Stimulated activated CD4-positive, alpha-beta T cell treated with anti-CD3 and anti-CD28 coated beads, TNF-alpha, amount 100 ng/mL, for 4 hours (primary cell): ENCODE data around the gene YJEFN3.

Experiments used
- DNase-seq, 3 experiments: peaks; one replicate each; pipeline ENCODE4 v3.0.0-alpha.2; 2020; ENCODE audit warnings: low read depth in 3 of 3

YJEFN3 gene

DNA sequence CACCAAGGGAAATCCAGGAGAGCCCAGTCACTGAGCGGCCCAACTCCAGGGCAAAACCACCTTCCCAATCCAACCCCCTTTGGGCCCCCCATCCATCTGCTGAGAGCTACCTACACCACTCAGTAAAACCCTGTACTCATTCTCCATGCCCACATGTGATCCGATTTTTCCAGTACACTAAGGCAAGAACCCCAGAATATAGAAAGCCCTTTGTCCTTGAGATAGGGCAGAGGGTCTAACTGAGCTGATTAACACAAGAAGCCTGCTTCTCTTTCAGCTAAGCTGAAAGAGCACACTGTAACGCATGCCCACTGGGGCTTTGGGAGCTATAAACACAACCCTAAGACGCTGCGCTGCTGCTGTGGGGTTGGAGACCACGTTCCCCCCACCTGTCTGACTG lies 53.8 kb downstream of the YJEFN3 start:
- DNase-seq: no peak

DNA sequence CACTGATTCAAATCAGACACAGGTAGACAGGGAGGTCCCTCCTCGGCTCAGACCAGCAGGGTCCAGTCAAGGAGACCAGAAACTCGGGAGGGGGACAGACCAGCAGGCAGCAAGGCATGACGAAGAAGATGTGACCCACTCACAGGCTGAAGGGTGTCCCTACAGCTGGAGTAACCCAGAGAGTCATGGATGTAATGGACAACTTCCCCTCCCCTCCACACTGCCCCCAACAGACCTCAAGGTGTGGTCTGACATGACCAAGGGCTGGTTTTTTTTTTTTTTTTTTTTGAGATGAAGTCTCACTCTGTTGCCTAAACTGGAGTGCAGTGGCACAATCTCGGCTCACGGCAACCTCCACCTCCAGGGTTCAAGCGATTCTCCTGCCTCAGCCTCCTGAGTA lies 55.6 kb downstream of the YJEFN3 start:
- DNase-seq: no peak
